HG02885 (cell line): ENCODE results near the gene LANCL2.
"Not testable (repeated sequence)": the region's sequence is repeated elsewhere in the genome, so short reads cannot be mapped to it uniquely, and the experiment has no call there.

Experiments used
- ATAC-seq: cut with Tn5 transposase; IDR thresholded peaks from one replicate; pipeline ENCODE4 v1.9.1; 2021; ENCODE audit warnings: mild to moderate bottlenecking; ENCODE audit not compliant: unreplicated experiment, poor library complexity

LANCL2 gene, protein sequence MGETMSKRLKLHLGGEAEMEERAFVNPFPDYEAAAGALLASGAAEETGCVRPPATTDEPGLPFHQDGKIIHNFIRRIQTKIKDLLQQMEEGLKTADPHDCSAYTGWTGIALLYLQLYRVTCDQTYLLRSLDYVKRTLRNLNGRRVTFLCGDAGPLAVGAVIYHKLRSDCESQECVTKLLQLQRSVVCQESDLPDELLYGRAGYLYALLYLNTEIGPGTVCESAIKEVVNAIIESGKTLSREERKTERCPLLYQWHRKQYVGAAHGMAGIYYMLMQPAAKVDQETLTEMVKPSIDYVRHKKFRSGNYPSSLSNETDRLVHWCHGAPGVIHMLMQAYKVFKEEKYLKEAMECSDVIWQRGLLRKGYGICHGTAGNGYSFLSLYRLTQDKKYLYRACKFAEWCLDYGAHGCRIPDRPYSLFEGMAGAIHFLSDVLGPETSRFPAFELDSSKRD

DNA sequence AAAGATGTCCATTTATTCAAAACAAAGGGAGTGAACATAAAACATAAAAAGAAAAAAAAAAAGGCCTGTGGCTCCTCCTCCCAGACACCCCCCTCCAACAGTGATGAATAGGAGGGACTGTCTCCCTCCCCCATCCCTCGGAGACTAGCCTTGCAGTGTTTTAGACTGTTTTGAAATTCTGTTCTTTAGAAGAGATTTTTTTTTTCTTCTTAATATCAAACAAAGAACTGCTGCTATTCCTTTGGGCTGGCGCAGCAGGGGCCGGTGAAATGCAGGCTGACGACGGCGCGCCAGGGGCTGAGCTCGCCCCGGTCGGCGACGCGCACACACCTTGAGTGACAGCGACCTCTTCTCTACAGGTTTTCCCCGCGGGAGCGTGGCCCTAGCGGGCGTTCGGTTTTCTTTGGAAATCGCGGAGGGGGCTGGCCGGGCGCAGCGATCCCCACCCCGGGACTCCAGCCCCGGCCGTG, at the start of gene LANCL2:
LANCL2 (plus strand) TSS at position 133 of the 470 bp plus-strand sequence. CDS start 689 bp downstream, outside the sequence.
- peak; percentile 38 for ATAC-seq

DNA sequence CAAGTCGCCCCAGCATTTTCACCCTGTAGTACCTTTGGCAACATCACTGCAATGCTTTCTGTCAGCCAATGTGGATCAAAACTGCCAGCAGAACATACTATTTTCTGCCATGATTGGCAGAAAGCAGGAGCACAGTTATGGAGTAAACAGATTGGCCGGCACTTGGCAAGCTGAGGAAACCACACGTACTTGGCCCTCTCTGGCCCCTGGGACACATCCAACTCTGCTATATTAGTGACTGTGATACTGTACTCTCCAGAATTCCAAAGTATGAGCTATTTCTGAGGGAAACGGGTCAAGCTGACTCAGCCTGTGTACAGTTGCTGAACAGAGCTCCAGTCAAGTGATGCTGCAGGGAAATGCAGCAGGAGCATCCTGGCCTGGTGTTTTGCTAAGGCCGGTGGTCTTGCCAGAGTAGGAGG, 39.8 kb upstream of the LANCL2 start:
- ATAC-seq: no peak

DNA sequence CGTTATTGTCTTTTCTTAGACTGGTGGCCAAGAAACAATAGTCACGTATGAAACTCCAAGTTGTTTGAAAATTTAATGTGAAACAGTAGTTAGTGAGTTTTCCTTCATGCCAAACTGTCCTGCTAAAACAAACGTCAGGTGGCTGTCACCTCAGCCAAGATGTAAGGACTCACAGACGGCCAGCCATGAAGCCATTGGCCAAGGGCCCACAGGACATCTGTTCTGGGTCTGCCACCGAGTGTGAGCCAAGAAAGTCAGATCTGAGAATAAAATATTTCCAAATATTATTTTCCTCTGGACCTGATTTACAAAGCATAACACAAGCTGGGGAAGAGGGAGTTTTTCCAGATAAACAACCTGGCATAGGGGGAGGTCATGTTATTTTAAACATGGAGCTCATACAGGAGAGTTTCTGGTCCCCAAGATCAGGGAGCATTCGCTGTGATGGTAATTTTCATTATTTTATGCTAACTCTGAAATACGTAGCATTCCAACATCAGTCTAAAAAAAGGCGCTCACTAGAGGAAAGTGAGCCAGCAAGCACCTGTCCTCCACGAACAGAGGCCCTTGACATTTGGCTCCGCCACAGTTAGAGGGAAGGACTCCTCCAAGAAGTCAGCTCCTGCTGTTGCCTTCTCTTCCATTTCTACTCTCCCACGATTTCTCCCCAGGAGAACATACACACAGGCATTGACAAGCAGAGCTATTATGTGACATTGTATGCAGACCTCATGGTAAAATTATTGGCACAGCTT, 38.9 kb upstream of the LANCL2 start:
- no peak for ATAC-seq

DNA sequence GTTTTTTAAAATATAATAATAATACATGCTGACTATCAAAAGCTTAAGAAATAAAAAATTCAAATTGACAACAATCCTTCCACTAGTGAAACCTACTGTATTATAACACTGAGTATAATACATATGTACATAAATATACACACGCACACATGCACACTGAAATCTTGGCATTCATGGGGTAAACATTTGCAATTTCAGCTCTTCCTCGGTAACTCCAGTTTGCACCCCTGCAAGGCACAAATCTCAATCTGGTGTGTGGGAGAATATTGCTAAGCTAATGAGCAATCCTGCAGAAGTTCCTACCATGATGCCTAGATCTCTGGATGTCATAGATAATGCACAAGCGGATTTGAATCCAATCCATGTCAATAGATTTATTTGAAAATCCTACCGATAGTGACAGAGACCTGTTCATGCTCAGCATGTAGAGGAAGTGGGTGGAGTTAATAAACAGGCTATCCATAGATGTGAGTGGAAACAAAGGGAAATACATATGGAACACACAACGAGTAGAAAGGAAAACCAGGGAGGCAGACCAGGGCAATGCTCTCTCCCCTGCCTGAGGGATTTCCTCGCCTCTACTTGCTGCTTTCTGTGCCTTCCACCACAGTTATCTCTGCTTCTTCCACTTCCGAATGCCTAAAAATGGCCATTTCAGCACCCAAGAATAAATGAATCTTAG, 38.1 kb upstream of the LANCL2 start:
- no peak for ATAC-seq

DNA sequence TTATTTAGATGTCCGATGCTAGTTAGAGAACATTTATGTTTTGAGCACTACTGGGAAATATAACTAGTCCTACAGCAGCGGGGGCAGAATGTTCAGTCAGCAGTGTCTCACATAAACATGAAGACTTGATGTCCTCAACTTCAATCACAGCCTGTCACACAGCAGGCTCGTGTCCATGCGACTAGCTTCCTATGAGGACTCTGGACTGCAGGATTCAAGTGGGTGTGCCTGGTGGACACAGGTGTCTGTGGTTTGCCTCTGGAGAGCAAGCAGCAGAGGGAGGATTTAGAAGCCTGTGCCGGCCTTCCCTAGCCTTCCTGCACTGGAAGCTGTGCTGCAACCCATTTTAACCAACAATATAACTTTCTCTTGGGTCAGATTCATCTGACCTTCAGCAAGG, 30.0 kb upstream of the LANCL2 start:
- no peak for ATAC-seq

DNA sequence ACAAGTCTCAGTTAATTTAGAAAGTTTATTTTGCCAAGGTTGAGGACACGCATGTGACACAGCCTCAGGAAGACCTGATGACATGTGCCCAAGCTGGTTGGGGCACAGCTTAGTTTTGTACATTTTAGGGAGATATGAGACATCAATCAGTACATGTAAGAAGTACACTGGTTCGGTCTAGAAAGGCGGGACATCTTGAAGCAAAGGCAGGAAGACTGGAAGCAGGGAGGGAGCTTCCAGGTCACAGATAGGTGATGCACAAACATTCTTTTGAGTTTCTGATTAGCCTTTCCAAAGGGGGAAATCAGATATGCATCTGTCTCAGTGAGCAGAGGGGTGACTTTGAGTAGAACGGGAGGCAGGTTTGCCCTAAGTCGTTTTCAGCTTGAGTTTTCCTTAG, 29.4 kb upstream of the LANCL2 start:
- no peak for ATAC-seq

DNA sequence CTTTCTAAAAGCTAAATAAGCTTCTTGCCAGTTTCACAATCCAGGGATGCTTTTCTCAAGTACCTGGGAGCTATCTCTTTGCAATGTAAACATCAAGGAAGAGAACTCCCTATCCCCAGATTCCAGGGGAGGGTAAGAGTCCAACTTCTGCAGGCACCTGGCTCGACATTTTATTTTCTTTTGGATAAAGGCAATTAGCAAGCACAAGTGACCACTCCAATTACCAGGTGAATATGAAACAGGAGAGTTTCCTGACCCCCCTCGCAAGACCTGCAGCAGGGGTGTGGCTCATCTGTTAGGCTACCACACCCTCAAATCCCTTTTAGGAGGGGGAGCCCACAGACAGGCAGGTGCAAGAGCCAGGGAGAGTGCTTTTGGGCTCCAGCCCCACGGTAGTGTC, 28.6 kb upstream of the LANCL2 start:
- no peak for ATAC-seq

DNA sequence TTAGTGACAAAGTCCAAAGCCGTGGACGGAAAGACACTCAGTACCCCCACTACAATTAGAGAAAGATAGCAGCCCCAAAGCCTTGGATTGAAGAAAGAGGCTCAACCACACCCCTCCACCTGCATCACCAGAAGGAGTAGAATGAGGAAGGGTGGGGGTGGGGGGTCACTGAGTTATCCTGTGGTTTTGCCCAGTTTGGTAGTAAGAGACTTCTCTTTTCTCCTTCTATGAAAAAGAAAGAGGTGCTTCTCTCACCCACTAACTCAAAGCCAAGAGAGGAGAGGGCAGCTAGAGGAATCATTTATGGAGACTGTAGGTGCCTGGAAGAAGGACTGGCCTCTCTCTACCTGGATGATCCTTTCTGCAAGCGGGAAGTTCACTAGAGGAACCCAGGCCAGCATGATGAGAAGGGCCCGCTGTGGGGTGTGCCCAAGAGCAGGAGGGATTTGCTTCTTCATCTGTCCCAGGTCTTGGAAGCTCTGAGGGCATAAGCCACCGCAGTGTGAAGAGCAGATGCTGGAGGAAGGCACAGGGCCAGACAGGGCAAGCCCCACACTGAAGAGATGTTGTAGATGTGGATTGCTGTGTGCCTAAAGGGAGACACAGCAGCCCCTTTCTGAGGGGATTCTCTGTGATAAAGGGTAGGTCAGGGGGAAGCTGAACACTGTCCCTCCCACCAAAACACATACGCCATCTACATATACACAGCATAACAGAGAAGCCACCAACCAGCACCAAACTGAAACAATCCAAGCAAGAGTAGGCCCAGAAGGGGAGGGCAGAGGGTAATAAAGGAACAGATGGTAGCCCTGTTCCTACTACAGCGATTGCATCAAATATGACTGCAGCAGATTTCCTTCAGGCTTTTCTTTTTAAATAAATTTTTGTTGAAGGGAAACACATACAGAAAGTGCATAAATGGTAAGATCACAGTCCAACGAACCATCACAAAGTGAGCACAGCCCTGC, 25.8 kb upstream of the LANCL2 start:
- no peak for ATAC-seq

DNA sequence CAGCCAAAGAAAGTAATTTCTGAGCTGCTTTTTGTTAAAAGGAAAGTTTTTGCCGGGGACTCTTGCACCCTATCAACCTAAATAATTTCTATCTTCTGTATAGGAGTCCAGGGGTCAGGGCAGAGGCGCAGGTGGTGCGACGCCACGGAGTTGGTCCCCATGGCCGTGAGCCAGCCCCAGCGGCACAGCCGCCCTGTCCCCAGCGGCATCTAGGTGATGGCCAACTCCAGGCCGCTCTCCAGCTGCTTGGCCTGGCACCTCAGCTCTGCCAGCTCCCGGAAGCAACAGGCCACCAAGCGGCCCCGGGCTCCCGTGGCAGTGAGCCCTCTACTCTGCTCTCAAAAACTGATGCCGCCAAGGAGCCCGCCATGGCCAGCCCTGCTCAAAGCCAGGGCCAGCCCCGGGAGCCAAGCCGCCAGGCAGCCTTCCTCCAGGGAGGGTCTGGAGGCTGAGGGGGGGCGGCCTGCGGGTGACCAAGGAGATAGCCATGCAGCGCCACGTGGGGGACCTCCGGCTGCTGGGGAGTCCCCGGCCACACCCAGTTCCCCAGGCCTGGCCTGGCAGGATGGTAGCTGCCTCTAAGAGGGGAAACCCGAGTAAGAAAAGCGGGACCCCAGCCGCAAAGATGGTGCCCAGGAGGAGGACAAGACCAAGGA, 22.8 kb upstream of the LANCL2 start:
- no peak for ATAC-seq

DNA sequence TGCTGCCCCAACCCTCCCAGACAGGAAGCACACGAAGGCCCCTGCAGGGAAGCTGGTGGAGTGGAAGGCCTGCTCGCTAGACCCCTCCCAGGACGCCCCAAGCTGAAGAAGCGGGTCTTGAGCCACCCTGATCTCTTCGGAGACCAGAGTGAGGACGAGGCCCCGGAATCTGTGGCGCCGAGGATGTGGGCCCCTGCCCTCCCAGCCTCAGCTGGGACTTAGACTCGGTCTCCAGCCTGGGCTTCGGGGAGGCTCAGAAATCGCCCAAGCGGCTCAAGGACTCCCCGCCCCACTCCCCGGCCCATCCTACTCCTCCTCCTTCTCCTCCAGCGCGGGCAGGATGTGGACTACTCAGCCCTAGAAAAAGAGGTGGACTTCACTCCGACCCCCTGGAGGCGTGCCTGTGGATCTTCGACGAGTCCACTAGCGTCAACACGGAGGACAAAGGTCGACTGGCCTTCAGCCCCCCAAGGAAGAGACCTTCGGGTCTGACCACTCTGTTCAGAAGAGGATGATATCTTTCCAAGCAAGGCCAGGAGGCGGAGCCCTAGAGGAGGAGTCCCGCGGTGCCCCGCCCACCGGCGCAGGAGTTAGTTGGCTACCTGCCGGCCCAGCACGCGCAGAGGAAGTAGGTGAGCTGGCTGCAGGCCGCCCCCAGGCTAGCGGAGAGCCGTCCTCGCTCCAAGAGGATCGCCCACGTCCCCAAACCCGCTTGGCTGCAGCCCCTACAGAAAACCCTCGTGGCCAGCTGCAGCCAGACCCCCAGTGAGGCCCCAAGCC, 21.9 kb upstream of the LANCL2 start:
- ATAC-seq: no peak

DNA sequence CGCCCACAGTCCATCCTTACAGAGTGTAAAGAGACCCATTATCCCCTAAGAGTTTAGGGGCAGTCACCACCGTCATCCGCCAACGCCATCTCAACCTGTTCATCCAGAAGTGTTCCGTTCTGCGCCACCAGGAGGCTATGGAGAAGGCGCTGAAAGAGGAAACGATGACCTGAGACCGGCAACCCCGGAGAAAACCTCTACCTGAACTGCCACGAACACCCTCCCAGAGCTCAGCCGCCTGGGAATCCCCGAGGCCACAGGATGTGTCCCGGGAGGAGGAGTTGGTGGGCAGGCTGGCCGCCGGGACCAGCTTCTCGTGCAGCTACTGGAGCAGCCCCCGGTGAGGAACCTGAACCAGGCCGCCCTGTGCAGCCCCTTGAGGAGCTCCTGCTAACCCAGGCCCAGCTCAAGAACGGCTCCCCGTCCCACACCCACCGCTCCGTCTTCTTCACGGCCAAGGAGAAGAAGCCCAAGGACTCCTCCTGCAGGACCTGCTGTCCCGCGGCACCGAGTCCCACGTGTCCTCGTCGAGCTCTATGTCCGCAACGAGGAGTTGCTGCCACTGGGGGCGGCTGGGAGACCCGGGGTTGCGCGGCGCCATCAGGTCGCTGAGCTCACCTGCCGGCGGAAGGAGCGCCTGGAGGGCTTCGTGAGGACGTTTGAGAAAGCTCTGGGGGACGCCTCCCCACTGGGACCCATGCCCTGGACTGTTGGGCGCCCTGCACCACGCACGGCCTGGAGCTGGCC, 21.1 kb upstream of the LANCL2 start:
- ATAC-seq: no peak

DNA sequence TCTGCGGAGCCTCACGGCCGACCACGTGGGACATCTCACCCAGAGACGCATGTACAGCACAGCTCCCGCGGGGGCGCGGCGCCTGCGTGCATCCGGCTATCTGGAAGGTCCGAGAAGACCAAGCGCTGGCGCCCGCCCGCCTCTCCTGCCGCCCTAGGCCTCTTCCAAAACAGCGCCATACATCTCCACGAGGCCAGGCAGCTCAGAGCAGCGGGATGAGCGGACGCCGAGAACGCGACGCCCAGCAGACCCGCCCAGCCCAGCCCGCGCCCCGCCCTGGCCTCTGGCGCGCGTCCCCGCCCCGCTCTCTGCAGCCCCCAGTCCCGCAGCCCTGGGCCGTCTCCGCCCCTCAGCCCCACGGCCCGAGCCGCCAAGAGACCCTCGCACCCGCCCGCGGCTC, 20.3 kb upstream of the LANCL2 start:
- no peak for ATAC-seq

DNA sequence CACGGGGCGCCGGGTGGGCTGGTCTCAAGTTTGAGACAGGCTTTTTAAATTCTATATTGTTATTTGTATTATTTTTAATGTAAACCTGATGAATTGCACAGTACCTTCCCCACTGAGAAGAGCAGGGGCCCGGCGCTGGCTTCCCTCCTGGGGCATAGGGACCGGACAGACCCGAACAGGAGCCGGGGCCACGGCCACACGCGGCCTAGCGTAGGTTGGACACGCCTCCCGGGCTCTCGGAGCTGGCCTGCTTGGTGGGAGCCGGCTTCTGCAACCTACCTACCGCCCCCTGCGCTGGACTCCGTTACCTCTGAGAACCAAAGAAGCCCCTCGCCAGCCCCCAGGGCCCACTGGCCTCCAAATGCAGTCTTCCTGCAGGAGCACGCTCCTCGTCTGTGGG, 19.8 kb upstream of the LANCL2 start:
- no peak for ATAC-seq

DNA sequence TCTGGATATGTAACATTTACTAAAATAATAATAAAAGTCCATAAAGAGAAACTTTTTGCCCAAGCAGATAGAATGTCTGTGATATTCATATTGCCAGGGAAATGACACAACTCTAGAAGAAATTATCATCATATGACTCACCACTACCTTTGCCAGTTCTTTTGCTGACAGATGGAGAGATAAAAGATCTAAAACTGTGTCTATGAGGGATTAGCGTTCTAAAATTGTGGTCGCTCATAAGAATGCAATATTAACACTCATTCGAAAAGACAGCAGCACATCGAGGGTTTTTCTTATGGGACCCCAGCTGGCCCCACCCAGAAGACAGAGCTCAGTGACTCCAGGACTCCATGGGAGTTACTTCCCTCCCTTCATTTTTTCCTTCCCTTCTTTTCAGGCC, 16.6 kb upstream of the LANCL2 start:
- no peak for ATAC-seq

DNA sequence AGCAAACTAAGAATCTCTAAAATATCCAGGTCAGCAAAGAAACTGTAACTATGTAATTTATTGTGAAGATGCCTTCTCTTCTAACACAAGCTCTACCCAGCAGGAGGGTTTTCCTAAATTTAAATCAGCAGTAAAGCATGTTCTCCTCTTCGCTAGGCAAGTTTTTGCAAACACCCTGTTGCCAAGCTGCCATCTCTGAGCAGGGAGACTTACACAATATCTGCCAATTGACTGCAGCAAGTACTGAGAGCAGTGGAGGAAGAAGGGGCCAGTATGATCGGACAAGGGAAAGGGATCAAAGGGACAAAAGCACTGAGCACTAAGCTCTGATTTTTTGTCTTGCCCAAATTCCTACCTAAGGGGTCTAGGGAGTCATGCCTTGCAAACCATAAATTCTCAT, 16.0 kb upstream of the LANCL2 start:
- no peak for ATAC-seq

DNA sequence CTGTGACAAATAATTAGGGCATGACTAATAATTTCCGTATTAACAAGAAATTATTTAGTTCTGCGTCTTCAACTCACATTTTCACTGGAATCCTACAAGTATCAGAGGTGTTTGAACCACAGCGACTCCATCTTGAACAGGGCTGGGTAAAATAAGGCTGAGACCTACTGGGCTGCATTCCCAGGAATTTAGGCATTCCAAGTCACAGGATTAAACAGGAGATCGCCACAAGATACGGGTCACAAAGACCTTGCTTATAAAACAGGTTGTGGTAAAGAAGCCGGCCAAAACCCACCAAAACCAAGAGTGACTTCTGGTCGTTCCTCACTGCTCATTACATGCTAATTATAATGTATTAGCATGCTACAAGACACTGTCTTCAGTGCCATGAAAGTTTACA, 14.9 kb upstream of the LANCL2 start:
- no peak for ATAC-seq

DNA sequence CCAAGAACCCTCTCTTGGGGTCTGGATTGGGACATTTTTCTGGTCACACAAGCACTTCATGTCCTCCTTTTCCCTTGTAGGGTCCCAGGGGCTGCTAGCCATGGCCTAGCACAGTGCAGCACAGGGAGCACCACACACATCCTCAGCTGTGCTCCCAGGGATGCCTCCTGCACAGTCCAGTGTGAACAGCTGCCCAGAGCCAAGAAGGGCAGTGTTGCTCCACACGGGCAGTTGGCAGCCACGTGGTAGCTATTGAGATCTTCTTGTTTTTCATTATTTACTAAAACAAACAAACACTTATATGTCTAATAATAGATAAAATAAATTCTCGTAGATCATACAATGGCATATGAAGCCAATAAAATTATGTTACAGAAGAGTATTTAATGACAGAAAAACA, 13.9 kb upstream of the LANCL2 start:
- no peak for ATAC-seq

DNA sequence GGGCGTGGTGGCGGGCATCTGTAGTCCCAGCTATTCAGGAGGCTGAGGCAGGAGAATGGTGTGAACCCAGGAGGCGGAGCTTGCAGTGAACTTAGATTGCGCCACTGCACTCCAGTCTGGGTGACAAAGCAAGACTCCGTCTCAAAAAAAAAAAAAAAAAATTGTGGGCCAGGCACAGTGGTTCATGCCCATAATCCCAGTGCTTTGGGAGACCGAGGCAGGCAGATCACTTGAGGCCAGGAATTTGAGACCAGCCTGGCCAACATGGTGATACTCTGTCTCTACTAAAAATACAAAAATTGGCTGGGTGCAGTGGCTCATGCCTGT, 12.2 kb upstream of the LANCL2 start:
- ATAC-seq: not testable (repeated sequence)
